ENCODE measurements around the gene WIPF1. TPM values are rescaled to one million over a fixed set of nuclear protein-coding genes. Genes with fewer than 3 reads are reported as not detected.
A peak's percentile ranks its signal among the peaks of the same experiment; 100 is the strongest.

WIPF1 gene
- polyA plus RNA-seq, 1 of the 3 experiments (the other 2 are of a cell fraction), result 56.7 TPM

DNA sequence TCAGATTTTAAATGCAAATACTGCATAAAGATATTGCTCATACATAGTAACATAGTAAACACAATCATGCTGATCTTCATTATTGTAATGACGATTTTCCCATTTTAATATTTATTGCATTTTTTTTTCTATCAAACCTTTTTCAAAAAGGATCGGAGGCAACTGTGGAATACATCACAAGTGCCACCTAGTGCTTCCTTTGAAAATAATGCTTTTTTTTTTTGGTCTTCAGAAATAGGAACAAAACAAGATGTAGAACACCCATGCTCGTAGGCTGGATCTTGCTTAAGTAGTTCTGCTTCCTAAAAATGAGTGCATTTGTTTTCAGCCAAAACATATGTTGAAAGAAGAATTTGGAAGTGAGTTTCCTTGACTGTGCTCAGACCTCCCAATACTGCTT is 75.1 kb downstream of the WIPF1 start:
- Histone ChIP-seq H3K4me2 (no peak overlapping the region), H3K9me3 (no peaks in the 10 kb centered on the region), H3K79me2 (ENCODE audit: insufficient read depth) (no peaks in the 10 kb centered on the region), H3F3A (replicated peaks; ENCODE audit: insufficient read depth) (no peaks in the 10 kb centered on the region), H3K9me2 (no peaks in the 10 kb centered on the region), H3K4me1 (ENCODE audit: control insufficient read depth in 1 of 2, insufficient read depth in 2 of 2, low read depth in 1 of 2, low read length in 1 of 2) (no peaks in the 10 kb centered on the region), H3K27ac (ENCODE audit: low read depth in 2 of 2, low read length in 1 of 2) (no peak overlapping the region), H3K9ac (no peak overlapping the region), H2AFZ (ENCODE audit: low read depth) (no peak overlapping the region), H4K20me1 (ENCODE audit: insufficient read depth) (no peaks in the 10 kb centered on the region), H3K36me3 (replicated peaks in 1 of 2; ENCODE audit: control insufficient read depth in 1 of 2, insufficient read depth in 2 of 2, low read length in 1 of 2) (no peaks in the 10 kb centered on the region), H3K27me3 (ENCODE audit: insufficient read depth) (no peaks in the 10 kb centered on the region), H3K4me3 (ENCODE audit: low read depth in 2 of 2, low read length in 1 of 2) (no peak overlapping the region)
- ChIA-PET CTCF (interaction anchor here (0.6 to 3.9 kb wide), 13 partner anchors 13 to 166 kb away, joined by 3 to 64 read pairs (median 4); no protein-coding TSS in a partner anchor), POLR2A (no interaction called here)
- TF ChIP-seq POLR2AphosphoS5 (IDR thresholded peaks at IDR 0.05; ENCODE audit: low read depth, low read length) (no peak), NRF1 (IDR thresholded peaks at IDR 0.05; ENCODE audit: low read depth, low read length) (no peak), USF2 (IDR thresholded peaks at IDR 0.05; ENCODE audit: borderline replicate concordance, low read depth, low read length) (no peak), FOXJ3 (CRISPR knock-in tag; IDR thresholded peaks at IDR 0.05) (no peak), RAD21 (IDR thresholded peaks at IDR 0.05; ENCODE audit: low read length) (peak; percentile 70), SMC3 (IDR thresholded peaks at IDR 0.05; ENCODE audit: low read depth, low read length) (peak; percentile 37; the same call in 1 of the 2 replicates)
- TF ChIP-seq, protein P1, sequence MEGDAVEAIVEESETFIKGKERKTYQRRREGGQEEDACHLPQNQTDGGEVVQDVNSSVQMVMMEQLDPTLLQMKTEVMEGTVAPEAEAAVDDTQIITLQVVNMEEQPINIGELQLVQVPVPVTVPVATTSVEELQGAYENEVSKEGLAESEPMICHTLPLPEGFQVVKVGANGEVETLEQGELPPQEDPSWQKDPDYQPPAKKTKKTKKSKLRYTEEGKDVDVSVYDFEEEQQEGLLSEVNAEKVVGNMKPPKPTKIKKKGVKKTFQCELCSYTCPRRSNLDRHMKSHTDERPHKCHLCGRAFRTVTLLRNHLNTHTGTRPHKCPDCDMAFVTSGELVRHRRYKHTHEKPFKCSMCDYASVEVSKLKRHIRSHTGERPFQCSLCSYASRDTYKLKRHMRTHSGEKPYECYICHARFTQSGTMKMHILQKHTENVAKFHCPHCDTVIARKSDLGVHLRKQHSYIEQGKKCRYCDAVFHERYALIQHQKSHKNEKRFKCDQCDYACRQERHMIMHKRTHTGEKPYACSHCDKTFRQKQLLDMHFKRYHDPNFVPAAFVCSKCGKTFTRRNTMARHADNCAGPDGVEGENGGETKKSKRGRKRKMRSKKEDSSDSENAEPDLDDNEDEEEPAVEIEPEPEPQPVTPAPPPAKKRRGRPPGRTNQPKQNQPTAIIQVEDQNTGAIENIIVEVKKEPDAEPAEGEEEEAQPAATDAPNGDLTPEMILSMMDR (IDR thresholded peaks at IDR 0.05), result peak; percentile 53
- DNase-seq, result peak; percentile 34
- 42% methylated on average over 3 of the region's 3 CpGs for WGBS (ENCODE audit: low lambda C conversion rate)

GRCh38 chr2:174518395-174518794 is 79.2 kb downstream of the WIPF1 start:
- no peak overlapping the region for H3K9ac ChIP-seq
- TF ChIP-seq GABPA (IDR thresholded peaks at IDR 0.05; ENCODE audit: low read depth), result no peak
- TF ChIP-seq ZBTB33 (IDR thresholded peaks at IDR 0.05; ENCODE audit: borderline replicate concordance, low read depth), result no peak
- no peaks in the 10 kb centered on the region for H3K36me3 ChIP-seq (replicated peaks in 1 of 2; ENCODE audit: control insufficient read depth in 1 of 2, insufficient read depth in 2 of 2, low read length in 1 of 2)
- H3K4me2 ChIP-seq, result no peak overlapping the region
- ChIA-PET POLR2A (no interaction called here), CTCF (interaction anchor here (1.4 to 1.6 kb wide), 2 partner anchors 55 to 56 kb away, joined by 4 to 6 read pairs; no protein-coding TSS in a partner anchor)
- H3F3A ChIP-seq (replicated peaks; ENCODE audit: insufficient read depth), result no peaks in the 10 kb centered on the region
- H3K4me3 ChIP-seq (ENCODE audit: low read depth in 2 of 2, low read length in 1 of 2), result no peak overlapping the region
- H3K27ac ChIP-seq (ENCODE audit: low read depth in 2 of 2, low read length in 1 of 2), result no peak overlapping the region
- no peaks in the 10 kb centered on the region for H3K79me2 ChIP-seq (ENCODE audit: insufficient read depth)
- H3K9me3 ChIP-seq, result no peaks in the 10 kb centered on the region
- H3K27me3 ChIP-seq (ENCODE audit: insufficient read depth), result no peaks in the 10 kb centered on the region
- H4K20me1 ChIP-seq (ENCODE audit: insufficient read depth), result no peaks in the 10 kb centered on the region
- no peak for DNase-seq
- no peaks in the 10 kb centered on the region for H3K9me2 ChIP-seq
- 59% methylated on average over 2 of the region's 2 CpGs for WGBS (ENCODE audit: low lambda C conversion rate)
- no peaks in the 10 kb centered on the region for H3K4me1 ChIP-seq (ENCODE audit: control insufficient read depth in 1 of 2, insufficient read depth in 2 of 2, low read depth in 1 of 2, low read length in 1 of 2)
- H2AFZ ChIP-seq (ENCODE audit: low read depth), result no peak overlapping the region
